ENCODE measurements around the gene CDC42EP2. TPM values are rescaled to one million over a fixed set of nuclear protein-coding genes. Genes with fewer than 3 reads are reported as not detected.
A peak's percentile ranks its signal among the peaks of the same experiment; 100 is the strongest.

Gene CDC42EP2
- total RNA-seq, 5 donors from 2014 or later (not counting 1 experiment from before 2014, with no cell fraction given): 0.69 to 2.4 (median 0.79) TPM

DNA sequence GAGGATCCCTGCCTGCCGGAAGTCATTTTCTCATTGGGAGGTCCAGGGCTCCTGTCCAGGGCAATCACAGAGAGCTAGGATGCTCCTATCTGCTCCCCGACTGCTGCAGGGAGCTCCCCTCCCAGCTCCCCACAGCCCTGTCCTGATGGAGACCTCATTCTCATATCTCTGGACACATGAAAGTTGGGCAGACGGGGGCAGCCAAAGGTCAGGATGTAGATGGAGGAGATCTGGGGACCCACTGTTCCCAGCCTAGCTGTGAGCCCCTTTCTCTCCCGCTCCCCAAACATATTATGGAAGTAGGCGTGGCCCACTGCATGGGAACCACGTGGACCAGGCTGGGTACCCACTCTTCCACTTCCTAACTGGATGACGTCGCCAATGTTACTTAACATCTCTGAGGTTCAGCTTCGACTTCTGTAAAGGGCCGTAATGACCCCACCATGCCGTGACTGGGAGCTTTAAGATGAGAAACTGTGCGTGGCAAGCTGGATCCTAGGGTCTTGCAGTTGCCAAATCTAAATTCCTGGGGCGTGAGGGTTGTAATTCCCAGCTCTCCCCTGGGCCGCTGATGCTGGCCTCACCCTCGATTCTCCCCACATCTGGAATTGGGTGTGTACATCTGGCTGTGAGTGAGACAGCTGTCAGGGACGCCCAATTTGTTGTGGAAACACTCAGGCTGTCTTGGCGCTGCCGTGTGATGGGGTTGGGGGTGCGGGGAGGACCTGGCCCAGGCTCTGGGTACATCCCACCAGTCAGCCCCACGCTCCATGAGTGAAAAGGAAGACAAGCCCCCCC lies 1.8 kb downstream of the CDC42EP2 start:
- peaks cover 0 to 19% of the 10 kb centered on the region in 2 experiments for H3K4me1 ChIP-seq (ENCODE audit: control insufficient read depth in 1 of 2, extremely low read depth in 1 of 2, insufficient read depth in 2 of 2, low read length in 2 of 2)
- CTCF ChIA-PET: interaction anchor here (0.6 to 4.6 kb wide), 6 partner anchors 13 to 123 kb away, joined by 3 to 64 read pairs (median 6); partner anchors contain the start of gene DPF2 (in 1 of the 2)
- H3K4me3 ChIP-seq (ENCODE audit: control insufficient read depth in 1 of 2, extremely low read depth in 1 of 2, low read length in 1 of 2): no peak overlapping the region
- H3K27me3 ChIP-seq (replicated peaks in 1 of 2; ENCODE audit: control insufficient read depth in 2 of 2, extremely low read depth in 1 of 2, insufficient read depth in 2 of 2, low read length in 1 of 2): peaks cover 0 to 37% of the 10 kb centered on the region in 2 experiments
- Mint-ChIP-seq H3K4me1 (peaks cover 8 to 13% (median 9%) of the 10 kb centered on the region in 3 donors), H3K4me3 (peak overlapping the region; percentile 70 to 76 (median 74)), H3K27me3 (peaks cover 0 to 5% of the 10 kb centered on the region in 2 donors), H3K9me3 (no peaks in the 10 kb centered on the region), H3K27ac (no peak overlapping the region), H3K36me3 (no peaks in the 10 kb centered on the region)
- no peak overlapping the region for H3K27ac ChIP-seq (ENCODE audit: low read length)
- no peaks in the 10 kb centered on the region for H3K36me3 ChIP-seq (ENCODE audit: control insufficient read depth in 2 of 2, extremely low read depth in 1 of 2, insufficient read depth in 1 of 2, low read length in 1 of 2)
- ATAC-seq (replicated peaks in 1 of 4): no peak
- WGBS (ENCODE audit: insufficient coverage): 71% methylated on average over 13 of the region's 20 CpGs
- POLR2A ChIA-PET: interaction anchor here in 1 of 2 donors (0.5 kb wide), 1 partner anchor 863 kb away, joined by 3 read pairs; no protein-coding TSS in a partner anchor
- no peak for DNase-seq
- H3K9me3 ChIP-seq: no peaks in the 10 kb centered on the region

DNA sequence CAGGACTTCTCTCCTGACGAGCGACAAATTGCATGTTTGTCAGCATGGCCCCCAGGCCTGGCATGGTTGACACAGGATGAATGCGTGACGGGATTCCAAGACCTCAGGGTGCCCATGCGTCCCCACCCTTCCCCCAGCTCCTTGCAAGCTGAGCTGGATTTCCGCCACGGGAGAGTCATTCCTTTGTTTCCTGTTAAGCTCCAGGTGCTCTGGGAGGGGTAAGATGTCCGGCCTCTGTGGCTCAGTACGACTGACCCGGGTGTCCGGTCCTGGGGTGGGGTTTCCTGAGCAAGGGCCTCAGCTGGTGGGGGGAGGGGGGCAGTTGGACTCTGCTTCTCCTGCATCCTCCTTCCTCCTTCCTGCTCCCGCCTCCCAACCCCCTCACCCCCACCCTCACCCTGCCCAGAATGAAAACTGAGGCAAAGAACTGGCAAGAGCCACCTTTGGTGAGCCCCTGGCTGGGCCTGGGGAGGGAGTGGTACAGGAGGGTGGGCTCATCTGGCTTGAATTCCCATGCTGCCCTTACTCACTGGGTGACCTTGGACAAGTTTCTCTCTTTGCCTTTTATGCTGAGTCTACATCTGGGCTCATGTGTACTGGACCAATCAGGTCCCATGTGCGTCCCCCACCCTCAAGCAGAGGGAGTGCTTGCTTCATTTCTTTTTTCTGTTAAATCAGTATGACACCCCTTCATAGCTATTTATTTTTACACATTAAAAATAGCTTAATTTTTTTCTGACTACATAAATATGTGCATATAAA lies 2.5 kb downstream of the CDC42EP2 start:
- Mint-ChIP-seq H3K27ac (no peak overlapping the region), H3K27me3 (peaks cover 0 to 7% of the 10 kb centered on the region in 2 donors), H3K4me3 (peak overlapping the region in 1 of 3 donors; percentile 74), H3K36me3 (no peaks in the 10 kb centered on the region), H3K4me1 (peaks cover 8 to 13% (median 9%) of the 10 kb centered on the region in 3 donors), H3K9me3 (no peaks in the 10 kb centered on the region)
- Histone ChIP-seq H3K9me3 (no peaks in the 10 kb centered on the region), H3K36me3 (ENCODE audit: control insufficient read depth in 2 of 2, extremely low read depth in 1 of 2, insufficient read depth in 1 of 2, low read length in 1 of 2) (no peaks in the 10 kb centered on the region), H3K27ac (ENCODE audit: low read length) (no peak overlapping the region), H3K27me3 (replicated peaks in 1 of 2; ENCODE audit: control insufficient read depth in 2 of 2, extremely low read depth in 1 of 2, insufficient read depth in 2 of 2, low read length in 1 of 2) (peaks cover 0 to 45% of the 10 kb centered on the region in 2 experiments), H3K4me1 (ENCODE audit: control insufficient read depth in 1 of 2, extremely low read depth in 1 of 2, insufficient read depth in 2 of 2, low read length in 2 of 2) (peaks cover 0 to 19% of the 10 kb centered on the region in 2 experiments), H3K4me3 (ENCODE audit: control insufficient read depth in 1 of 2, extremely low read depth in 1 of 2, low read length in 1 of 2) (no peak overlapping the region)
- 92% methylated on average over 4 of the region's 13 CpGs for WGBS (ENCODE audit: insufficient coverage)
- POLR2A ChIA-PET: no interaction called here
- CTCF ChIA-PET: interaction anchor here (0.5 to 4.6 kb wide), 6 partner anchors 10 to 205 kb away, joined by 3 to 64 read pairs (median 5); partner anchors contain the start of genes DPF2 (in 1 of the 2) and TM7SF2 (in 1 of the 2)
- ATAC-seq (replicated peaks in 1 of 4) (no peak), DNase-seq (no peak)

DNA sequence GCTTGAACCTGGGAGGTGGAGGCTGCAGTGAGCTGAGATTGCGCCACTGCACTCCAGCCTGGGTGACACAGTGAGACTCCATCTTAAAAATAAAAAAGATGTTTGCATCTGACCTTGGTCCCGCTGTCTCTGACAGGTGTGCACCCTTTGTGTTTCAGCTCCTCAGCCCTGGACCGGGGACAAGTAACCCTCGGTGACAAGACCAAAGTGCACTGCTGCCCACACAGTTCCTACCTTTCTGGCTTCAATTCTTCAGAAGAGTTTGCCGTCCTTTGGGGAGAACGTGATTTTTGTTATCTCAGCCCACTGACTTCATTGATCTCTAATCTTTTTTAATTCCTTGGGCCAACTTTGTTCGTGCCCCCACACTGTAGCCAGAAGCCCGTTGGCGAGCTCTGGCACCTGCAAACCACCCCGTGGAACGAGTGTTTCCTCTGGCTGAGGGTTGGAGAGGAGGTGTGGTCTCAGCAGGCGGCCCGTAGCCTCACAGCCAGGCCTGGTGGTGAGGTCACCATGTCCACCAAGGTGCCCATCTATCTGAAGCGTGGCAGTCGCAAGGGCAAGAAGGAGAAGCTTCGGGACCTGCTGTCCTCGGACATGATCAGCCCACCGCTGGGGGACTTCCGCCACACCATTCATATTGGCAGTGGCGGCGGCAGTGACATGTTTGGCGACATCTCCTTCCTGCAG lies 5.9 kb downstream of the CDC42EP2 start:
- POLR2A ChIA-PET: interaction anchor here in 1 of 2 donors (0.7 kb wide), 1 partner anchor 1023 kb away, joined by 6 read pairs; no protein-coding TSS in a partner anchor
- H3K36me3 ChIP-seq (ENCODE audit: control insufficient read depth in 2 of 2, extremely low read depth in 1 of 2, insufficient read depth in 1 of 2, low read length in 1 of 2): no peaks in the 10 kb centered on the region
- peaks cover 0 to 6% of the 10 kb centered on the region in 2 experiments for H3K4me1 ChIP-seq (ENCODE audit: control insufficient read depth in 1 of 2, extremely low read depth in 1 of 2, insufficient read depth in 2 of 2, low read length in 2 of 2)
- Mint-ChIP-seq H3K36me3 (no peaks in the 10 kb centered on the region), H3K27ac (no peak overlapping the region), H3K27me3 (peaks cover 3 to 6% of the 10 kb centered on the region in 2 donors), H3K4me3 (no peak overlapping the region), H3K9me3 (no peaks in the 10 kb centered on the region), H3K4me1 (peaks cover 4 to 5% (median 5%) of the 10 kb centered on the region in 3 donors)
- peaks cover 0 to 40% of the 10 kb centered on the region in 2 experiments for H3K27me3 ChIP-seq (replicated peaks in 1 of 2; ENCODE audit: control insufficient read depth in 2 of 2, extremely low read depth in 1 of 2, insufficient read depth in 2 of 2, low read length in 1 of 2)
- DNase-seq (no peak), ATAC-seq (replicated peaks in 1 of 4) (no peak)
- no peak overlapping the region for H3K27ac ChIP-seq (ENCODE audit: low read length)
- no peaks in the 10 kb centered on the region for H3K9me3 ChIP-seq
- 78% methylated on average over 18 of the region's 22 CpGs for WGBS (ENCODE audit: insufficient coverage)
- CTCF ChIA-PET: interaction anchor here (0.6 to 1.3 kb wide), 2 partner anchors 45 to 383 kb away, joined by 3 to 5 read pairs; no protein-coding TSS in a partner anchor
- no peak overlapping the region for H3K4me3 ChIP-seq (ENCODE audit: control insufficient read depth in 1 of 2, extremely low read depth in 1 of 2, low read length in 1 of 2)

DNA sequence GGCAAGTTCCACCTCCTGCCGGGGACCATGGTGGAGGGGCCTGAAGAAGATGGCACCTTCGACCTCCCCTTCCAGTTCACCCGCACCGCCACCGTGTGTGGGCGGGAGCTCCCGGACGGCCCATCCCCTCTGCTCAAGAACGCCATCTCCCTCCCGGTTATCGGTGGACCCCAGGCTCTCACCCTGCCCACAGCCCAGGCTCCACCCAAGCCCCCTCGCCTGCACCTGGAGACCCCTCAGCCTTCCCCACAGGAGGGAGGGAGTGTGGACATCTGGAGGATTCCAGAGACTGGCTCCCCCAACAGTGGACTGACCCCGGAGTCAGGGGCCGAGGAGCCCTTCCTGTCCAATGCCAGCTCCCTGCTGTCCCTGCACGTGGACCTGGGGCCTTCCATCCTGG lies 6.4 kb downstream of the CDC42EP2 start:
- 85% methylated on average over 8 of the region's 15 CpGs for WGBS (ENCODE audit: insufficient coverage)
- DNase-seq (no peak), ATAC-seq (replicated peaks in 1 of 4) (no peak)
- Mint-ChIP-seq H3K27ac (no peak overlapping the region), H3K9me3 (no peaks in the 10 kb centered on the region), H3K27me3 (peaks cover 4 to 6% of the 10 kb centered on the region in 2 donors), H3K4me3 (no peak overlapping the region), H3K36me3 (no peaks in the 10 kb centered on the region), H3K4me1 (peaks cover 0 to under 1% (median under 1%) of the 10 kb centered on the region in 3 donors)
- Histone ChIP-seq H3K4me1 (ENCODE audit: control insufficient read depth in 1 of 2, extremely low read depth in 1 of 2, insufficient read depth in 2 of 2, low read length in 2 of 2) (peaks cover 0 to under 1% of the 10 kb centered on the region in 2 experiments), H3K27ac (ENCODE audit: low read length) (no peak overlapping the region), H3K27me3 (replicated peaks in 1 of 2; ENCODE audit: control insufficient read depth in 2 of 2, extremely low read depth in 1 of 2, insufficient read depth in 2 of 2, low read length in 1 of 2) (peaks cover 0 to 40% of the 10 kb centered on the region in 2 experiments), H3K36me3 (ENCODE audit: control insufficient read depth in 2 of 2, extremely low read depth in 1 of 2, insufficient read depth in 1 of 2, low read length in 1 of 2) (no peaks in the 10 kb centered on the region), H3K4me3 (ENCODE audit: control insufficient read depth in 1 of 2, extremely low read depth in 1 of 2, low read length in 1 of 2) (no peak overlapping the region), H3K9me3 (no peaks in the 10 kb centered on the region)
- ChIA-PET CTCF (interaction anchor here in 1 of 2 donors (1.3 kb wide), 1 partner anchor 46 kb away, joined by 5 read pairs; no protein-coding TSS in a partner anchor), POLR2A (no interaction called here)

DNA sequence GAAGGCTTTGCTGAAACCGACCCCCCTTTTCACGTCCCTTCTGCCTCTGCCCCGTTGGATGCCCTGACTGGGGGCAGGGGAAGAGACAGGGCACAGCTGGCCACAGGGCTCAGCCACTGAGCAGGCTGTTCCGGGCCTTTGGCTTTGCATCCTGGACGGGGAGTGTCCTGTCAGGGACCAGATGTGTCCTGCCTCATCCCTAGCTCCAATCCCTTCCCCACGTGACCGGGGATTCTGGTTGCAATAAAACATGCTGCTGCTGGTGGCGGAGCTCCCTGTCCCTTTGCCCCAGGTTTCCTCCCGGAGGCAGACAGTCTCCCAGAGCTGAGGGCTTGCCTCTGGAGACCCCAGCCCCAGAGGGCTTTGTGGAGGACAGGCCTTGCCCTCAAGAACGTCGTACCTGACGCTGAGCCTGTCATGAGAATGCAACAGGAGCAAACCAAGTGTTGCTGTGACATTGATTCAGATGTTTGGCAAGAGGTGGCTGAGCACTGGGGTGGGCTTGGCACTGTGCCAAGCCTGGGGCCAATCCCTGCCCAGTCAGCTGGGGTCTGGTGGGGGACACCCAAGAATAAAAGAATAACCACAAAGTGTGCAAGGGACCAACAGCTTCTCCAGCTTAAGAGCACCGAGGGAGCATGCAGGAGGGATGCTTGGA lies 7.3 kb downstream of the CDC42EP2 start:
- H3K36me3 ChIP-seq (ENCODE audit: control insufficient read depth in 2 of 2, extremely low read depth in 1 of 2, insufficient read depth in 1 of 2, low read length in 1 of 2): no peaks in the 10 kb centered on the region
- Mint-ChIP-seq H3K4me3 (no peak overlapping the region), H3K9me3 (no peaks in the 10 kb centered on the region), H3K27ac (no peak overlapping the region), H3K4me1 (no peaks in the 10 kb centered on the region), H3K27me3 (peaks cover 4 to 6% of the 10 kb centered on the region in 2 donors), H3K36me3 (no peaks in the 10 kb centered on the region)
- H3K4me3 ChIP-seq (ENCODE audit: control insufficient read depth in 1 of 2, extremely low read depth in 1 of 2, low read length in 1 of 2): no peak overlapping the region
- WGBS (ENCODE audit: insufficient coverage): 91% methylated on average over 10 of the region's 13 CpGs
- peaks cover 0 to 39% of the 10 kb centered on the region in 2 experiments for H3K27me3 ChIP-seq (replicated peaks in 1 of 2; ENCODE audit: control insufficient read depth in 2 of 2, extremely low read depth in 1 of 2, insufficient read depth in 2 of 2, low read length in 1 of 2)
- H3K9me3 ChIP-seq: no peaks in the 10 kb centered on the region
- no peak overlapping the region for H3K27ac ChIP-seq (ENCODE audit: low read length)
- ATAC-seq (replicated peaks in 1 of 4) (no peak), DNase-seq (no peak)
- CTCF ChIA-PET: no interaction called here
- H3K4me1 ChIP-seq (ENCODE audit: control insufficient read depth in 1 of 2, extremely low read depth in 1 of 2, insufficient read depth in 2 of 2, low read length in 2 of 2): no peaks in the 10 kb centered on the region
- POLR2A ChIA-PET: no interaction called here
